NAMALWA (cell line): ENCODE measurements around the gene RGS7BP.
A peak's percentile ranks its signal among the peaks of the same experiment; 100 is the strongest.

Experiments used
- DNase-seq: peaks from one replicate; pipeline ENCODE4 v3.0.0-alpha.2; 2015; ENCODE audit warnings: low spot score

The RGS7BP gene

GRCh38 chr5:64505769-64506566, at the start of gene RGS7BP:
Gene RGS7BP (plus strand): TSS chr5:64506015. CDS start chr5:64506625, 610 bp downstream.
- DNase-seq = no peak

GRCh38 chr5:64457846-64458245, 48.0 kb upstream of the RGS7BP start:
- no peak for DNase-seq

- DNase-seq = no peak
Observed at GRCh38 chr5:64458948-64459347, 46.9 kb upstream of the RGS7BP start.

GRCh38 chr5:64462391-64462790, 43.4 kb upstream of the RGS7BP start:
- no peak for DNase-seq

GRCh38 chr5:64486163-64486562, 19.7 kb upstream of the RGS7BP start:
- no peak for DNase-seq

- no peak for DNase-seq
Observed at GRCh38 chr5:64487283-64487682, 18.5 kb upstream of the RGS7BP start.

- no peak for DNase-seq
Observed at GRCh38 chr5:64489857-64490256, 16.0 kb upstream of the RGS7BP start.

GRCh38 chr5:64497386-64497785, 8.4 kb upstream of the RGS7BP start:
- no peak for DNase-seq

GRCh38 chr5:64502196-64502595, 3.6 kb upstream of the RGS7BP start:
- no peak for DNase-seq

- DNase-seq = no peak
Observed at GRCh38 chr5:64506567-64507263, 900 bp downstream of the RGS7BP start.

- no peak for DNase-seq
Observed at GRCh38 chr5:64507264-64507605, 1.4 kb downstream of the RGS7BP start.

- DNase-seq = no peak
Observed at GRCh38 chr5:64509828-64510227, 4.0 kb downstream of the RGS7BP start.

- DNase-seq = no peak
Observed at GRCh38 chr5:64513492-64513891, 7.7 kb downstream of the RGS7BP start.

GRCh38 chr5:64514612-64515011, 8.8 kb downstream of the RGS7BP start:
- no peak for DNase-seq

GRCh38 chr5:64516216-64516615, 10.4 kb downstream of the RGS7BP start:
- DNase-seq = no peak

- peak; percentile 20 for DNase-seq
Observed at GRCh38 chr5:64518793-64519192, 13.0 kb downstream of the RGS7BP start.

GRCh38 chr5:64519263-64519662, 13.4 kb downstream of the RGS7BP start:
- DNase-seq = no peak

GRCh38 chr5:64526734-64527439, 21.1 kb downstream of the RGS7BP start:
- DNase-seq = no peak

GRCh38 chr5:64530076-64530475, 24.3 kb downstream of the RGS7BP start:
- no peak for DNase-seq

- DNase-seq = no peak
Observed at GRCh38 chr5:64532212-64532611, 26.4 kb downstream of the RGS7BP start.

- DNase-seq = no peak
Observed at GRCh38 chr5:64532657-64533056, 26.8 kb downstream of the RGS7BP start.

GRCh38 chr5:64534033-64534432, 28.2 kb downstream of the RGS7BP start:
- DNase-seq = no peak

- no peak for DNase-seq
Observed at GRCh38 chr5:64557911-64558310, 52.1 kb downstream of the RGS7BP start.
